GM23338 (cell line): ENCODE results near the gene ADAMTS17. TPM values are rescaled to one million over a fixed set of nuclear protein-coding genes. Genes with fewer than 3 reads are reported as not detected.

Experiments used
- ATAC-seq: fragments of 200-7000 bp; cut with Tn5 transposase; 3 replicates; pipeline ENCODE4 v1.9.1; 2020
- DNase-seq: peaks from one replicate; pipeline ENCODE4 v3.0.0-alpha.2; 2015; ENCODE audit warnings: low spot score
- H2AFZ ChIP-seq: fragments of 200-600 bp; sonication (generic); 2 replicates; pipeline ENCODE4 v1.8.0; 2016; ENCODE audit warnings: antibody characterized with exemption, mild to moderate bottlenecking, moderate library complexity
- H3F3A ChIP-seq: fragments of 200-600 bp; sonication (generic); replicated peaks from 2 replicates; pipeline ENCODE4 v1.8.0; 2017; ENCODE audit warnings: antibody characterized with exemption, mixed run types, low read depth
- H3K27ac ChIP-seq: fragments of 200-600 bp; sonication (generic); 2 replicates; pipeline ENCODE4 v1.6.1; 2016; ENCODE audit warnings: low read depth
- H3K27me3 ChIP-seq: fragments of 200-600 bp; sonication (generic); 2 replicates; pipeline ENCODE4 v1.8.0; 2016; ENCODE audit warnings: mild to moderate bottlenecking, mixed run types, moderate library complexity; ENCODE audit not compliant: insufficient read depth
- H3K36me3 ChIP-seq: fragments of 200-600 bp; sonication (generic); 2 replicates; pipeline ENCODE4 v1.8.0; 2016; ENCODE audit warnings: mild to moderate bottlenecking; ENCODE audit not compliant: insufficient read depth
- H3K4me1 ChIP-seq: fragments of 200-600 bp; sonication (generic); 2 replicates; pipeline ENCODE4 v1.8.0; 2016; ENCODE audit warnings: mild to moderate bottlenecking, moderate library complexity; ENCODE audit not compliant: insufficient read depth
- H3K4me2 ChIP-seq: fragments of 200-600 bp; sonication (generic); 2 replicates; pipeline ENCODE4 v1.7.1; 2017; ENCODE audit warnings: mixed run types
- H3K4me3 ChIP-seq: fragments of 200-600 bp; sonication (generic); 2 replicates; pipeline ENCODE4 v1.6.1; 2016; ENCODE audit warnings: mixed run types
- H3K79me2 ChIP-seq: fragments of 200-600 bp; sonication (generic); replicated peaks from 2 replicates; pipeline ENCODE4 v1.8.0; 2017; ENCODE audit warnings: mild to moderate bottlenecking; ENCODE audit not compliant: insufficient read depth
- H3K9me2 ChIP-seq: fragments of 200-600 bp; sonication (generic); 2 replicates; pipeline ENCODE4 v1.8.0; 2017; ENCODE audit not compliant: insufficient read depth
- H4K20me1 ChIP-seq: fragments of 200-600 bp; sonication (generic); replicated peaks from 2 replicates; pipeline ENCODE4 v1.8.0; 2017; ENCODE audit warnings: mild to moderate bottlenecking; ENCODE audit not compliant: insufficient read depth
- H3K27ac Mint-ChIP-seq: 2 replicates; pipeline ENCODE4 v1.8.0; 2020; ENCODE audit warnings: inconsistent platforms, mild to moderate bottlenecking, moderate library complexity, mixed read lengths
- H3K27me3 Mint-ChIP-seq: 3 replicates; pipeline ENCODE4 v1.8.0; 2022; ENCODE audit warnings: low read depth, mild to moderate bottlenecking, moderate library complexity, mixed read lengths, inconsistent platforms; ENCODE audit not compliant: insufficient read depth, poor library complexity
- H3K36me3 Mint-ChIP-seq: 3 replicates; pipeline ENCODE4 v1.8.0; 2021; ENCODE audit warnings: low read depth, mild to moderate bottlenecking, inconsistent platforms, moderate library complexity, mixed read lengths
- H3K4me1 Mint-ChIP-seq: 3 replicates; pipeline ENCODE4 v1.8.0; 2020; ENCODE audit warnings: mild to moderate bottlenecking, inconsistent platforms, mixed read lengths
- H3K4me3 Mint-ChIP-seq: 3 replicates; pipeline ENCODE4 v1.8.0; 2021; ENCODE audit warnings: moderate library complexity, mild to moderate bottlenecking, inconsistent platforms, mixed read lengths
- H3K9me3 Mint-ChIP-seq: 3 replicates; pipeline ENCODE4 v1.8.0; 2020; ENCODE audit warnings: moderate library complexity, mild to moderate bottlenecking, inconsistent platforms, mixed read lengths
- CREB1 ChIP-seq: fragments of 250-450 bp; sonication (Bioruptor Pico); IDR thresholded peaks from 2 replicates; pipeline ENCODE4 v1.5.0; 2020; ENCODE audit warnings: low read depth, mild to moderate bottlenecking, moderate library complexity
- EZH2 ChIP-seq: fragments of 200-600 bp; sonication (generic); IDR thresholded peaks from one replicate; pipeline ENCODE4 v1.8.0; 2017; ENCODE audit warnings: antibody characterized with exemption, mild to moderate bottlenecking, low read depth; ENCODE audit not compliant: unreplicated experiment
- STAT1 ChIP-seq: IDR thresholded peaks from one replicate; pipeline ENCODE4 v1.6.1; 2016; ENCODE audit warnings: antibody characterized with exemption; ENCODE audit not compliant: unreplicated experiment
- ZNF114 ChIP-seq: fragments of 250-450 bp; sonication (Bioruptor Pico); IDR thresholded peaks from 2 replicates; pipeline ENCODE4 v1.5.0; 2020; ENCODE audit warnings: mild to moderate bottlenecking, moderate library complexity
- polyA plus RNA-seq: library from polyadenylated mRNA; unstranded; fragments of >200 nt; fragmentation: Nextera tagmentation; extraction: Ambion mirVana; gene quantifications from 2 replicates; pipeline ENCODE4 v1.2.1, GENCODE V29; 2016
- total RNA-seq: library from RNA; depleted of rRNA; stranded (reverse); fragments of >200 nt; shearing (Covaris generic); gene quantifications from 2 replicates; pipeline ENCODE4 v1.2.3, GENCODE V29; 2014
- TF ChIP-seq, protein P1 (sequence below), 2 experiments: fragments of 200-600 bp in 1 of 2; sonication (generic) in 1 of 2; conservative IDR thresholded peaks; 2 replicates each; pipeline versions ENCODE4 v1.5.1 to v1.6.1; 2016 to 2017; ENCODE audit warnings: antibody characterized with exemption in 2 of 2, low read depth in 2 of 2, mild to moderate bottlenecking in 2 of 2, moderate library complexity in 1 of 2
- TF ChIP-seq, protein P2 (sequence below): fragments of 250-450 bp; sonication (Bioruptor Pico); IDR thresholded peaks from 2 replicates; pipeline ENCODE4 v1.5.0; 2020; ENCODE audit warnings: mild to moderate bottlenecking, moderate library complexity

Gene ADAMTS17
- total and polyA plus RNA-seq, 2 experiments from 2014 or later: 0.60 to 3.8 TPM

GRCh38 chr15:100094127-100094510, 247.7 kb downstream of the ADAMTS17 start (continued):
- TF ChIP-seq, protein P1, sequence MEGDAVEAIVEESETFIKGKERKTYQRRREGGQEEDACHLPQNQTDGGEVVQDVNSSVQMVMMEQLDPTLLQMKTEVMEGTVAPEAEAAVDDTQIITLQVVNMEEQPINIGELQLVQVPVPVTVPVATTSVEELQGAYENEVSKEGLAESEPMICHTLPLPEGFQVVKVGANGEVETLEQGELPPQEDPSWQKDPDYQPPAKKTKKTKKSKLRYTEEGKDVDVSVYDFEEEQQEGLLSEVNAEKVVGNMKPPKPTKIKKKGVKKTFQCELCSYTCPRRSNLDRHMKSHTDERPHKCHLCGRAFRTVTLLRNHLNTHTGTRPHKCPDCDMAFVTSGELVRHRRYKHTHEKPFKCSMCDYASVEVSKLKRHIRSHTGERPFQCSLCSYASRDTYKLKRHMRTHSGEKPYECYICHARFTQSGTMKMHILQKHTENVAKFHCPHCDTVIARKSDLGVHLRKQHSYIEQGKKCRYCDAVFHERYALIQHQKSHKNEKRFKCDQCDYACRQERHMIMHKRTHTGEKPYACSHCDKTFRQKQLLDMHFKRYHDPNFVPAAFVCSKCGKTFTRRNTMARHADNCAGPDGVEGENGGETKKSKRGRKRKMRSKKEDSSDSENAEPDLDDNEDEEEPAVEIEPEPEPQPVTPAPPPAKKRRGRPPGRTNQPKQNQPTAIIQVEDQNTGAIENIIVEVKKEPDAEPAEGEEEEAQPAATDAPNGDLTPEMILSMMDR (conservative IDR thresholded peaks at IDR 0.05; ENCODE audit: low read depth in 2 of 2): no peak
- TF ChIP-seq STAT1 (no peak), CREB1 (CRISPR knock-in tag) (no peak)
- TF ChIP-seq, protein P2, sequence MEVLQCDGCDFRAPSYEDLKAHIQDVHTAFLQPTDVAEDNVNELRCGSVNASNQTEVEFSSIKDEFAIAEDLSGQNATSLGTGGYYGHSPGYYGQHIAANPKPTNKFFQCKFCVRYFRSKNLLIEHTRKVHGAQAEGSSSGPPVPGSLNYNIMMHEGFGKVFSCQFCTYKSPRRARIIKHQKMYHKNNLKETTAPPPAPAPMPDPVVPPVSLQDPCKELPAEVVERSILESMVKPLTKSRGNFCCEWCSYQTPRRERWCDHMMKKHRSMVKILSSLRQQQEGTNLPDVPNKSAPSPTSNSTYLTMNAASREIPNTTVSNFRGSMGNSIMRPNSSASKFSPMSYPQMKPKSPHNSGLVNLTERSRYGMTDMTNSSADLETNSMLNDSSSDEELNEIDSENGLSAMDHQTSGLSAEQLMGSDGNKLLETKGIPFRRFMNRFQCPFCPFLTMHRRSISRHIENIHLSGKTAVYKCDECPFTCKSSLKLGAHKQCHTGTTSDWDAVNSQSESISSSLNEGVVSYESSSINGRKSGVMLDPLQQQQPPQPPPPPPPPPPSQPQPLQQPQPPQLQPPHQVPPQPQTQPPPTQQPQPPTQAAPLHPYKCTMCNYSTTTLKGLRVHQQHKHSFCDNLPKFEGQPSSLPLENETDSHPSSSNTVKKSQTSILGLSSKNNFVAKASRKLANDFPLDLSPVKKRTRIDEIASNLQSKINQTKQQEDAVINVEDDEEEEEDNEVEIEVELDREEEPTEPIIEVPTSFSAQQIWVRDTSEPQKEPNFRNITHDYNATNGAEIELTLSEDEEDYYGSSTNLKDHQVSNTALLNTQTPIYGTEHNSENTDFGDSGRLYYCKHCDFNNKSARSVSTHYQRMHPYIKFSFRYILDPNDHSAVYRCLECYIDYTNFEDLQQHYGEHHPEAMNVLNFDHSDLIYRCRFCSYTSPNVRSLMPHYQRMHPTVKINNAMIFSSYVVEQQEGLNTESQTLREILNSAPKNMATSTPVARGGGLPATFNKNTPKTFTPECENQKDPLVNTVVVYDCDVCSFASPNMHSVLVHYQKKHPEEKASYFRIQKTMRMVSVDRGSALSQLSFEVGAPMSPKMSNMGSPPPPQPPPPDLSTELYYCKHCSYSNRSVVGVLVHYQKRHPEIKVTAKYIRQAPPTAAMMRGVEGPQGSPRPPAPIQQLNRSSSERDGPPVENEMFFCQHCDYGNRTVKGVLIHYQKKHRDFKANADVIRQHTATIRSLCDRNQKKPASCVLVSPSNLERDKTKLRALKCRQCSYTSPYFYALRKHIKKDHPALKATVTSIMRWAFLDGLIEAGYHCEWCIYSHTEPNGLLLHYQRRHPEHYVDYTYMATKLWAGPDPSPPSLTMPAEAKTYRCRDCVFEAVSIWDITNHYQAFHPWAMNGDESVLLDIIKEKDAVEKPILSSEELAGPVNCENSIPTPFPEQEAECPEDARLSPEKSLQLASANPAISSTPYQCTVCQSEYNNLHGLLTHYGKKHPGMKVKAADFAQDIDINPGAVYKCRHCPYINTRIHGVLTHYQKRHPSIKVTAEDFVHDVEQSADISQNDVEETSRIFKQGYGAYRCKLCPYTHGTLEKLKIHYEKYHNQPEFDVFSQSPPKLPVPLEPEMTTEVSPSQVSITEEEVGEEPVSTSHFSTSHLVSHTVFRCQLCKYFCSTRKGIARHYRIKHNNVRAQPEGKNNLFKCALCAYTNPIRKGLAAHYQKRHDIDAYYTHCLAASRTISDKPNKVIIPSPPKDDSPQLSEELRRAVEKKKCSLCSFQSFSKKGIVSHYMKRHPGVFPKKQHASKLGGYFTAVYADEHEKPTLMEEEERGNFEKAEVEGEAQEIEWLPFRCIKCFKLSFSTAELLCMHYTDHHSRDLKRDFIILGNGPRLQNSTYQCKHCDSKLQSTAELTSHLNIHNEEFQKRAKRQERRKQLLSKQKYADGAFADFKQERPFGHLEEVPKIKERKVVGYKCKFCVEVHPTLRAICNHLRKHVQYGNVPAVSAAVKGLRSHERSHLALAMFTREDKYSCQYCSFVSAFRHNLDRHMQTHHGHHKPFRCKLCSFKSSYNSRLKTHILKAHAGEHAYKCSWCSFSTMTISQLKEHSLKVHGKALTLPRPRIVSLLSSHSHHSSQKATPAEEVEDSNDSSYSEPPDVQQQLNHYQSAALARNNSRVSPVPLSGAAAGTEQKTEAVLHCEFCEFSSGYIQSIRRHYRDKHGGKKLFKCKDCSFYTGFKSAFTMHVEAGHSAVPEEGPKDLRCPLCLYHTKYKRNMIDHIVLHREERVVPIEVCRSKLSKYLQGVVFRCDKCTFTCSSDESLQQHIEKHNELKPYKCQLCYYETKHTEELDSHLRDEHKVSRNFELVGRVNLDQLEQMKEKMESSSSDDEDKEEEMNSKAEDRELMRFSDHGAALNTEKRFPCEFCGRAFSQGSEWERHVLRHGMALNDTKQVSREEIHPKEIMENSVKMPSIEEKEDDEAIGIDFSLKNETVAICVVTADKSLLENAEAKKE (CRISPR knock-in tag): no peak

DNA sequence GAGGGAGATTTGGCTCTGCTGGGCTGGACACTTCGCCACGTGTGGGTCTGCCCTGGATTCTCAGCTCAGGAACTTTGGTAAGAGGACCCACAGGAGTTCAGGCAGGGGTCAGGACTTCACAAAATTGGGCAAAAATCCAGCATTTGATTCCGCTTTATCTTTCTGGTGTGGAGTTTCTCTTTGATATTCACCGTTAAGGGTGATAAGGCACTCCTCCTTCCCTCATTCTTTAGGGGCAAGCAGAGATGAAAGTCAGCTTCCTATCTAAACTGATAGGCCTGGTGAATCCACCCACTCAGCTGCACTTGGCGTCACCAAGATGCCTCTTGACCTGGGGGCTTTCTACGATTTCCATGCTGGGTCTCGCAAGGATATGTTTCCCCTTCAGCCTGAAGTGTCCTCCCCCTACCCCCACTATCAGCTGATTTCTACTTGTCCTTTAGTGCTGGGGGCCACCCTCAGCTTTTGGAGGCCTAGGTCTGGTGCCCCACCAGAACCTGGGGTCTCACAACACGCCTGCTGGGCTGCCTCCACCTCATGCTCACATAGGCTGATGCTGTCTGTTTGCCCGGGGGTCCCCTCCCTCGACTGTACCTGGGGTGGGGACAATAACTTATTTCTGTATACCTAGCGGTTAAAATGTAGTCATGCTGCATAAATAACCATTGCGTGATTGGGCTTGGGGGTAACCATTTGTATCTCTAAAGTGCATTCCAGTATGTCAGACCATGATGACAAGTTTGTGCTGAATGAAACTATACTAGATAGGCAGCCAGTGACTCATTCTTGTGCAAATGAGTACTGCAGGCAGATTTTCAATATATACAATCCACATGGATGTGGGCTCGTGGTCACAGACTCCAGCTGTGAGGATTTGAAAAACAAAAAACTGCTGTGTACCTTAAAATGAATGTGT, 248.3 kb downstream of the ADAMTS17 start:
- H3K79me2 ChIP-seq: no peaks in the 10 kb centered on the region
- Mint-ChIP-seq H3K9me3 (peaks cover 5% of the 10 kb centered on the region; the same call in 2 of the 3 replicates), H3K27ac (no peak overlapping the region), H3K27me3 (peaks cover 8% of the 10 kb centered on the region), H3K36me3 (no peaks in the 10 kb centered on the region), H3K4me3 (no peak overlapping the region), H3K4me1 (peaks cover 9% of the 10 kb centered on the region)
- no peaks in the 10 kb centered on the region for H3K4me1 ChIP-seq
- no peaks in the 10 kb centered on the region for H3K36me3 ChIP-seq
- H4K20me1 ChIP-seq: no peaks in the 10 kb centered on the region
- TF ChIP-seq, protein P2 (CRISPR knock-in tag): no peak
- TF ChIP-seq EZH2 (no peak), ZNF114 (no peak)
- H2AFZ ChIP-seq: no peak overlapping the region
- no peaks in the 10 kb centered on the region for H3F3A ChIP-seq
- no peaks in the 10 kb centered on the region for H3K27me3 ChIP-seq
- no peak overlapping the region for H3K27ac ChIP-seq
- H3K9me2 ChIP-seq: no peaks in the 10 kb centered on the region
- DNase-seq (no peak), ATAC-seq (no peak)
- H3K4me2 ChIP-seq: no peak overlapping the region
- H3K4me3 ChIP-seq: no peak overlapping the region
